DMS53 treated with DMSO at 0.1 percent for 48 hours (cell line): ENCODE data around the gene GAL3ST2.
"Not testable (repeated sequence)": the region's sequence is repeated elsewhere in the genome, so short reads cannot be mapped to it uniquely, and the experiment has no call there.

ENCODE experiments used
- DNase-seq: peaks from one replicate; lab custom pipeline; 2025; ENCODE audit not compliant: unreplicated experiment; lab: John Stamatoyannopoulos, UW

GAL3ST2 gene

DNA sequence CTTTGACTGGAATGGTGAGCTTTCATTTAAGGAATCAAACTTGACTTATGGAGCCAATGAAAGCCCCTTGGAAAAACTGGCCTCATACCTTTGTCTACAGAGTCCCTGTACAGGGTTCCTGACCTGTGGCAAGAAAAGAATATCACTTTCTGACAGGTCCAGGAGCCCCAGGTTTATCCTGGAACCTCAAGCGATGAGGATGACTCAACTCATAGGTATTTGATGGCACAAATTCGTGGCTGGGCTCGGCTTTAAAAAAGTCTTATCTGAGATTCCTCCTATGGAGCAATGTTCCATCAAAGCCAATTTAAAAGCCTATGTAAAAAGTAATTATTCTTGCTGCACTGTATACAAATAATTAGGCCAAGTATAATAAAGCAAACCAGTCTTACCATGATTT is 14.8 kb downstream of the GAL3ST2 start:
- not testable (repeated sequence) for DNase-seq

GRCh38 chr2:241793385-241793784 is 16.8 kb downstream of the GAL3ST2 start:
- no peak for DNase-seq

- DNase-seq: no peak
Measured at GRCh38 chr2:241794250-241794823, 17.7 kb downstream of the GAL3ST2 start.

DNA sequence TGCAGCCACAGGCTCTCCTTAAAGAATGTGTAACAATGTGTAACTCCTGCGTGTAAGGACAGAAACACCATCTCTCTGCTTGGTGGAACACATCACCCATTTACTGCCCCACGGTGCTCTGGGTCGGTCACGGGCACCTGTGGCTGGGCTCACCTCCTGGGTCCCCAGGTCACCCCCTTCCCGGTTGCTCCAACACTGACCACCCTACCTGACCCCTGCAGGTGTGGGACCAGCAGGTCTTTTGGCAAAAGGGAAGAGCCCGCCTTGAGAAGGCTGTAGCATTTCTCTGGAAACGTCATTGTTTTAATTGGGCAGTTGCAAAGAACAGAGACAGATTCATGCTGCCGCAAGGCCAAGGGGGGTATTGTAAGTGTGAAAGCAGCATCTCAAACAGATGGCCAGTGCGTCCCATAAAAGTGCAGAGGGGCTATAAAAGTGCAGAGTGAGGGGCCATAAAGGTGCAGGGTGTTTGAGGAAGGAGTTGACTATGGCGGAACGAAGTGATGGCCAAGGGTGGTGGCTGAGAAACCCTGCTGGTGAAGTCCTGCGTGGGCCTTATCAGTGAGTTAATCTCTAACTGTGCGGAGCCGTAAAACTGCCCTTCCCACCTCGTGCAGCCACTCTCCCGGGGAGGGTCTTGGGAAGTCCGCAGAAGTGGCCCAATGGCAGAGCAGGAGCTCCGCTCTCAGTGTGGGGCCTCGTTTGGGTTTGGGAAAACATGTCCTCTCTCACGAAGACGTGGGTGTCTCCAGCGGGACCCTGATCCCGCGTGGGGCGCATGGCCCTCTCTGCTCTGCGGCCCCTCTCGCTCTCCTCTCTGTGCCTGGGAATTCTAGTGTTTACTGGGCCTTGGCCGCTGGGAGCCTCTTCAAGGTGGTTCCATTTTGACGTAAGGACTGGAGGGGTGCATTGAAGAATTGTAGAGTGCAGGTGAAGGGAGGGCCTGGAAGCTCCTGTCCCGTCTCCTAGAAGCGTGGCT is 18.7 kb downstream of the GAL3ST2 start:
- DNase-seq: no peak

DNA sequence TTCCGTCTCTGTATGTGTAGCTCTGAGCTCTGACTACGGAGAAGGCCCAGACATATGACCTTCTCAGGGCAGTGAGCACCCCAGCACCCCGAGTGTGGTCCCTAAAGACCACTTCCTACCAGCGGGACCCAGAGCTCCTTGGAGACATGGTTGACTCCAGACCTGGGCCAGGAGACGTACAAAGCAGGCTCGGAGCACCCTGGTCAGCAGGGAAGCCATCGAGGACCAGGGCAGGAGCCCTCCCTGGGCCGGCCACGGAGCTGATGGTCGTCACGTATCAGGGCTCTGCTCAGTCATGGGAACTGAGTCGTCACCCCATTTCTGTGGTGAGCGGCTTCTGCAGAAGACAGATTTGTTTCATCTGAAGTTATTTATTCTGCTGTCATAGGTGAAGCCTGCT is 19.6 kb downstream of the GAL3ST2 start:
- DNase-seq: no peak

GRCh38 chr2:241796610-241797138 is 20.1 kb downstream of the GAL3ST2 start:
- no peak for DNase-seq

GRCh38 chr2:241797441-241798080 is 20.9 kb downstream of the GAL3ST2 start:
- DNase-seq: no peak

GRCh38 chr2:241798081-241798630 is 21.5 kb downstream of the GAL3ST2 start:
- no peak for DNase-seq

- DNase-seq: no peak
Measured at GRCh38 chr2:241798631-241799521, 22.3 kb downstream of the GAL3ST2 start.

GRCh38 chr2:241799522-241800197 is 23.0 kb downstream of the GAL3ST2 start:
- no peak for DNase-seq

DNA sequence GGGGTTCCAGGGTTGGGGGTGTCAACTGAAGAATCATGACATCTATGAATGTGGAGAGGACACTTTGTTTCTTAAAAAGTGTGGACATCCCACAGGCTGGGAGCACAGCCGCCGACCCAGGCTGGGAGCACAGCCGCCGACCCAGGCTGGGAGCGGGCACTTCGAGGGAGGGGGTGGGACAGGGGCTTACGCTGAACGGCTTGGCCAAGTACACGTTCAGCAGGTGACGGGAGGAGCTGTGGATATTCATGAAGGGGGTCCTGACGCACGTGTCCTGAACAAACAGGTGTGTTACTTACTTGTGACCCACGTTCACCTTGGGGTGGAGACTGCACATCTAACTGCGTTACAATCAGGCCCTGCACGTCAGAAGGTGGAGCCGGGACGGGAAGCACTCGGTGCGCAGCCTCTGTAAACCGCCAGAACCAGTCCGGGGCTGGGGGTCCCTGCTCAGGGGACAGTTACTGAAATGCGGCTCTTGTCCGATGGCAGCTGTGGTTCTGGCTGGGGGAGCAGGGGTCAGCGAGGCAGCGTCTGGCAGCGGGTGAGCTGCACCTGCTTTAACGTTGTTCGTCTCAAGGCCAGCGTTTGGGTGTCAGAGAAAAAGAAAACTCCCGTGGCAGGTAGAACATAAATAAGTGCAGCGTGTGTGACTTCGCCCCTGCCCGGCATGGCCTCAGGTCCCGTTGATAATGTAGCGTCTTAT is 23.7 kb downstream of the GAL3ST2 start:
- DNase-seq: not testable (repeated sequence)

GRCh38 chr2:241801611-241802420 is 25.2 kb downstream of the GAL3ST2 start:
- no peak for DNase-seq

DNA sequence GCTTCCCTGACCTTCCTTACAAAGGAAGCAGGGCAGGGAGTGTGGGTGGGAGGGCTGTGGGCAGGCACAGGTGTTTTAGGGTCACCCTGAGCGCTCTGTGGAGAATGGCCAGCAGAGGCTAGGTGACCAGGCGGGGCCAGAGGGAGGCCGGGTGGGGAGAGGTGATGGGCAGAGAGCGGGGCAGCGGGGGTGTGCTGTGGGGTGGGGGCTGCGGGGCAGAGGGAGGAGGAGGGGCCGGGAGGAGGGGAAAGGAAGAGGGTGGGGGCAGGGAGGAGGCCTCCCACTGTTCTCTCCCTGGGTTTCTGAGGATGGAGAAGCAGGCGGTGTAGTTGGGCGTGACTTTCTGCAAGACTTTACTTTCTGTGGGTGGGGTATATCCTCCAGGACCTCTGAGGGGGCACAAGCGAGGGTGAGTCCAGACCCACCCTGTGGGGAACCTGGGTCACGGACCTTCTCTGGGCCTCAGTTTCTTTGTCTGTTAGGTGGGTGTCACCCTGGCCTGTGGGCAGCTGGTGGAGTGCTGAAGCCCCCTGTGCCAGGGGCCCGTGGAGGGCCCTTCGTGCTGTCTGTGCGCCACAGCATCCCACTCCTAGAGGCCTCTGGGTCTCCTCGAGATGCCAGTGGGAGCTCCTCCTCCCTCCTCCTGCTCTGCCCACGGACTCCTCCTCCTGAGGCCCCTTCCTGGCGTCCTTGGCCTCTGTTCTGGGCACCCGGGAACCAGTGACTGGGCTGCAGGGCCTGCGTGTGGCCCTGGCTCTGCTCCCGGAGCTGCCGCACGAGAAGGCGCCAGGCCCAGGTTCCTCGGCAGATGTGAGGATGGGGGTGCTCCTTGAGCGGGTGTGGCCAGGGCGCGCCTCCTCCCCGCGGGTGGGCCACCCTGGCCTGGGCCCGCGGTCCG is 26.0 kb downstream of the GAL3ST2 start:
- DNase-seq: no peak

- no peak for DNase-seq
Measured at GRCh38 chr2:241803387-241804325, 27.0 kb downstream of the GAL3ST2 start.

- no peak for DNase-seq
Measured at GRCh38 chr2:241804326-241805229, 28.0 kb downstream of the GAL3ST2 start.
